ENCODE results near the gene RIMBP2.

The RIMBP2 gene

GRCh38 chr12:130433411-130433810, 282.7 kb downstream of the RIMBP2 start:
- no peak for DNase-seq

GRCh38 chr12:130431176-130431575, 284.9 kb downstream of the RIMBP2 start:
- no peak for DNase-seq

- no peak for DNase-seq
Measured at GRCh38 chr12:130429656-130430505, 286.2 kb downstream of the RIMBP2 start.

- DNase-seq: no peak
Measured at GRCh38 chr12:130428116-130428515, 288.0 kb downstream of the RIMBP2 start.

GRCh38 chr12:130427381-130427887, 288.7 kb downstream of the RIMBP2 start:
- DNase-seq: no peak

GRCh38 chr12:130425698-130426245, 290.3 kb downstream of the RIMBP2 start:
- no peak for DNase-seq

GRCh38 chr12:130424858-130425697, 291.0 kb downstream of the RIMBP2 start:
- DNase-seq: no peak

GRCh38 chr12:130423991-130424857, 291.9 kb downstream of the RIMBP2 start:
- no peak for DNase-seq

- DNase-seq: no peak
Measured at GRCh38 chr12:130423136-130423535, 293.0 kb downstream of the RIMBP2 start.

- no peak for DNase-seq
Measured at GRCh38 chr12:130422676-130423075, 293.4 kb downstream of the RIMBP2 start.

GRCh38 chr12:130421896-130422295, 294.2 kb downstream of the RIMBP2 start:
- DNase-seq: no peak

- DNase-seq: no peak
Measured at GRCh38 chr12:130420071-130420470, 296.0 kb downstream of the RIMBP2 start.

GRCh38 chr12:130419116-130419515, 297.0 kb downstream of the RIMBP2 start:
- no peak for DNase-seq

GRCh38 chr12:130418251-130418650, 297.8 kb downstream of the RIMBP2 start:
- DNase-seq: no peak

GRCh38 chr12:130414381-130414780, 301.7 kb downstream of the RIMBP2 start:
- DNase-seq: no peak

- DNase-seq: no peak
Measured at GRCh38 chr12:130413909-130414308, 302.2 kb downstream of the RIMBP2 start.

GRCh38 chr12:130412384-130412783, 303.7 kb downstream of the RIMBP2 start:
- DNase-seq: no peak

- no peak for DNase-seq
Measured at GRCh38 chr12:130405332-130405731, 310.8 kb downstream of the RIMBP2 start.

GRCh38 chr12:130401703-130402102, 314.4 kb downstream of the RIMBP2 start:
- peak; percentile 38 for DNase-seq

- no peak for DNase-seq
Measured at GRCh38 chr12:130398100-130398848, 317.8 kb downstream of the RIMBP2 start.

- no peak for DNase-seq
Measured at GRCh38 chr12:130396667-130397066, 319.4 kb downstream of the RIMBP2 start.

- DNase-seq: no peak
Measured at GRCh38 chr12:130394906-130395305, 321.2 kb downstream of the RIMBP2 start.

Measured in NCI-H1694 treated with DMSO at 0.1 percent for 48 hours (cell line).